GM12872 (cell line): ENCODE data around the gene ADGRA1.

Experiments used
- TF ChIP-seq, protein P1 (sequence below): IDR thresholded peaks from 3 replicates; pipeline ENCODE4 v1.5.1; 2011; ENCODE audit warnings: low read depth, mild to moderate bottlenecking, low read length, moderate library complexity; ENCODE audit not compliant: insufficient read depth

Gene ADGRA1

DNA sequence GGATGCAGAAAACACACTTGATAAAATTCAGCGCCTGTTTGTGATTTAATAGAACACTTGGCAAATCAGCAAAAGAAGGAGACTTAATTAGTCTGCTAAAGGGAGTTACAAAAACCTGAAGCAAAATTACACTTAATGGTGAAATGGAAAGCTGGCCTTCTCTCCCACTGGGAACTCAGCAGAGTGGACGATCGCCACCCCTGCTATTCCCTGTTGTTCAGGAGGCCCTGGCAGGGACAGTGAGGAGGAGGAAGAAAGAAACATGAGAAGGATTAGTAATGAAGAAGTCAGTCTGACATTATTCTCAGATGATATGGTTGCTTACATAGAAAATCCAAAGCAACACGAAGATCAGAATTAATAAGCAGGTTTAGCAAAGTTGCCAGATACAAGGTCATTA, 66.7 kb downstream of the ADGRA1 start:
- TF ChIP-seq, protein P1, sequence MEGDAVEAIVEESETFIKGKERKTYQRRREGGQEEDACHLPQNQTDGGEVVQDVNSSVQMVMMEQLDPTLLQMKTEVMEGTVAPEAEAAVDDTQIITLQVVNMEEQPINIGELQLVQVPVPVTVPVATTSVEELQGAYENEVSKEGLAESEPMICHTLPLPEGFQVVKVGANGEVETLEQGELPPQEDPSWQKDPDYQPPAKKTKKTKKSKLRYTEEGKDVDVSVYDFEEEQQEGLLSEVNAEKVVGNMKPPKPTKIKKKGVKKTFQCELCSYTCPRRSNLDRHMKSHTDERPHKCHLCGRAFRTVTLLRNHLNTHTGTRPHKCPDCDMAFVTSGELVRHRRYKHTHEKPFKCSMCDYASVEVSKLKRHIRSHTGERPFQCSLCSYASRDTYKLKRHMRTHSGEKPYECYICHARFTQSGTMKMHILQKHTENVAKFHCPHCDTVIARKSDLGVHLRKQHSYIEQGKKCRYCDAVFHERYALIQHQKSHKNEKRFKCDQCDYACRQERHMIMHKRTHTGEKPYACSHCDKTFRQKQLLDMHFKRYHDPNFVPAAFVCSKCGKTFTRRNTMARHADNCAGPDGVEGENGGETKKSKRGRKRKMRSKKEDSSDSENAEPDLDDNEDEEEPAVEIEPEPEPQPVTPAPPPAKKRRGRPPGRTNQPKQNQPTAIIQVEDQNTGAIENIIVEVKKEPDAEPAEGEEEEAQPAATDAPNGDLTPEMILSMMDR, result no peak

DNA sequence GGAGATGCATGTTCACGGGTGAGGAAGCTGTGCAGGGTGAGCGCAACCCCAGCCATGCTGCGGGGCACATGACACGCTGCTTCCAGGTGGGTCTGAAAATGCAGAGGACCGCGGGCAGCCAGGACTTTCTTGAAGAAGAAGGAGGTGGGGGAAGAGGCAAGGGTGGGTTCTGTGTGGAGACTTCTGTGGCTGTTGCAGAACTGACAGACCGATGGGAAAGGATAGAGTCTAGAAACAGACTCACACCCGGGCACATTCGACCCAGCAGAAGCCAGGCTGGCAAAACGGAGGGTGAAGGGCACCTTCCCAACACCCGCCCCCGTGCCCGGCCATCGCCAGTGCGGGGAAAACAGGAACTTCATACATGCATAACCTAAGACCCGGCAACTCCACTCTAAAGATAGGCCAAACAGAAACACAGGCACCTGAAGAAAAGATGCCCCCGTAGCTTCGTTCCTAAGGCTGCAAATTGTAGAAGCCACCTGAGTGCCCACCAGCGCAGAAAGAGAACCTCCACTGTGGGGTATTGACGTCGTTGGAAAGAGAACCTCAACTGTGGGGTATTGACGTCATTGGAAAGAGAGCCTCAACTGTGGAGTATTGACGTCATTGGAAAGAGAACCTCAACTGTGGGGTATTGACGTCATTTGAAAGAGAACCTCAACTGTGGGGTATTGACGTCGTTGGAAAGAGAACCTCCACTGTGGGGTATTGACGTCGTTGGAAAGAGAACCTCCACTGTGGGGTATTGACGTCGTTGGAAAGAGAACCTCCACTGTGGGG, 67.5 kb downstream of the ADGRA1 start:
- TF ChIP-seq, protein P1, result no peak

DNA sequence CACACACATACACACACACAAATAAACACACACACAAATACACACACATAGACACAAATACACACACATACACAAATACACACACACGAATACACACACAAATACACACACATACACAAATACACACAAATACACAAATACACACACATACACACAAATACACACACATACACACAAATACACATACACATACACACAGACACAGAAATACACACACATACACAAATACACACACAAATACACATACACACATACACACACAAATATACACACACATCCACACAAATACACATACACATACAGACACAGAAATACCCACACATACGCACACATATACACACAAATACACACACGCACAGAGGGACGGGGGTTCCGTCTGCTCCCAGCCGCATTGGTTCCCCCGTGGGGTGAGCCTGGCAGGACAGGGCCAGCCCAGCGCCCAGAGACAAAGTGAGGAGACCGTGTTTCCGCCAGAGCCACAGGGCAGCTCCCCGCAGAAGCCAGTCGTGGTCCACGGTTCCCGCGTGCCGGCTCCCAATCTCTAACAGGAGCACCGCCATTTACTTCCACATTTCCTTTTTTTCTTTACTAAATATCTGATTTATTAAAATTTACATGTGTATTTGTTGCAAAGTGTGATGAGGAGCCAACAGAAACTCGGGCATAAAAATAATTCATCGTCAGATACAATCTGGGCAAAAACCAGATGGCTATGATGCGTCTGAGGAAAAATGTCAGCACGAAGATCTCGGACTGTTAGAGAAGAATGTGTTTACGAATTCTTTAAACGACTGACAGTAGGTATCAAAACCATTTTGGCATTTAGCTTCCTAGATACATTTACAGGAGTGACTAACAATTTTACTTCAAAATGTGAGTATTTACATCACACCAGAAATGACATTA, 69.2 kb downstream of the ADGRA1 start:
- TF ChIP-seq, protein P1, result no peak

DNA sequence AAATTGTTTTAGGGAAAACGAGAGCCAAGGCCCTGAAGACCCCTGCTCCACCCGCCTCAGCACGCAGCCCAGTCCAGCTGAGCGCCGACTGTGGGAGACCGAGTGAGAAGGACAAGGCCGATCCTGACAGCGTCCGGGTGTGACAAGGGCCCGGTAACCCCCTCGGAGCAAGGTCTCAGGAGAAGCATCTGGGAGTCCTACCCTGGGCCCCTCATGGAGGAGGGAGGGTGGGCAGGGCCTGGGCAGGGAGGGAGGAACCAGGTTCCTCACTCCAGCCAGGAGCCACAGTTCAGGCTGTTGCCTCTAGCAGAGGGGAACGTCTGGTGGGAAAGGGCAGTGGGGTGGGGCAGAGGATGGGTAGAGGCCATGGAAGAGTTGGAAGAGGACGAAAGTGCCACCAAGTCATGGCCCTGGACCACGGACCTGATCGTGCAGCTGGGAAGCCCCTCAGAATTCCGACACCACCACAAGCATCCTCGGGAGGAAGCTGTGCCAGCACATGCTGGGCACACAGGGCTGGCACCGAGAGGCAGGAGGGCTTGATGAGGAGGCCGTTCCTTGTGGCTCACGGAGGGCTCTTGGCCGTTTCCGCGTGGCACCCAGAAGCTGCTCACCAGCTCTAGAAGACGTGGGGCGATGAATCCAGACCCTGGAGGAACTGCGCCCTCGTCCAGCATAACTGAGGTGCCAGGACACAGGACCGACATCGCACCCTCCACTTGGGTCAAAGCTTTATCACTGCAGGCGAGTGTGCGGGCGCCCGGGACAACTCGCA, 70.1 kb downstream of the ADGRA1 start:
- TF ChIP-seq, protein P1, result no peak

DNA sequence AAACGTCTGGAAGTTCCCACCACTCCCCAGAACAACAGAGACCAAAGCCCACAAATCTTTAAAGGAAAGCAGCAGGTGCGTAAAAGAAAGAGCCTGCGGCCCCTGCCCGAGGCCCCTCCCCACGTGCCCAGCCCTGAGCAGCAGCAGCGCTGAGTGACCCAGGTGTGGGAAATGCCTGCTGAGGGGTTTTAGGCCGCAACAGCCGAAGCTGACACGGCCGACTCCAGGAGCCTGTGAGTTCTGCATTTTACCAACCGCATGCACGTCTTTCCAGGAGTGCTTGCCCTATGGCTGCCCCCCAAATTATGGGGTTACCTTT, 70.7 kb downstream of the ADGRA1 start:
- TF ChIP-seq, protein P1, result no peak

DNA sequence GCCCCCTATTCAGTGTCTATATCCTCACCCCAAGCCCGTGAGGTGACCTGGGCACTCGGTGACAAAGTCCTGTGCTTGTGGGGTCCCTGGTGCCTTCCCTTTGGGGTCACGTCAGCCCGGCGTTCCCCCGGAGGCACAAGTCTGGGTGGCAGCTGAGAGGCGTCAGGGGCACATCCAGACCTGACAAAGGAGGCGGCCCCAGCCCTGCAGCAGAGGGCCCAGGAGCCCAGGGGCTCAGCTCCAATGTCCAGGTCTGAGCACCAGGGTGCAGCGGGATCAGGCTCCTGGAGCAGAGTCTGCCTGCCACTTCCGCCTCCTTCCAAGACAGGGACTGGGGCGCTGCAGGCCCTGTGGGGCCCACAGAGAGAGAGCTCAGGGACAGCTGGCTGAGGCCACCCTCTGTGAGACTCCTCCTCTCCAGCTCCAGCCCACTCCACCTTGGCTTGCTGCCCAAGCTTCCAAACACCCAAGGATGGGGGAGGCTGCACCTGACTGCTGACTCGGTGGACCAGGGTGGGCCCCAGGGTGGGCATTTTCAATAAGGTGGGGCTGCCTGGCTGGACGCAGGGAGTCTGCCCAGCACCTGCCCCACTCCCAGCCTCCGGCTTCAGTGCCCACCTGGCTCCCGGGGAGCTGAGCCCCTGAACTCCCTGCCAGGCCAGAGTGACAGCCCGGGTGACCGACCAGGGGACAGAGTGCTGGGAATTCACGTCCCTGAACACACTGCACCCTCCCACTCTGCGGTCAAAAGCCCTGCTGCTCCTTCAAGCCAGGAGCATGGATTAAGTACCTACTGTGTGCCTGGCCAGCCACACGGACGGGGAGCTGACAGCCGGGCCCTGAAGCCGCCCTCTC, 71.3 kb downstream of the ADGRA1 start:
- TF ChIP-seq, protein P1, result no peak
